Activated CD8-positive, alpha-beta T cell treated with anti-CD3 and anti-CD28 coated beads for 36 hours (primary cell): ENCODE results near the gene MRPL20. TPM values are rescaled to one million over a fixed set of nuclear protein-coding genes. Genes with fewer than 3 reads are reported as not detected.

ENCODE experiments used
- ATAC-seq: fragments of 200-7000 bp; cut with Tn5 transposase; one replicate; pipeline ENCODE4 v1.10.0; 2021; ENCODE audit warnings: mild to moderate bottlenecking, moderate library complexity
- CTCF ChIA-PET: fragments of 350-600 bp; sonication (Branson Sonifier 250); formaldehyde crosslinking; loops from one replicate; lab custom pipeline; 2021; ENCODE audit warnings: antibody characterized with exemption; lab: Charles Lee
- POLR2A ChIA-PET: fragments of 350-600 bp; sonication (Branson Sonifier 250); formaldehyde crosslinking; loops from one replicate; lab custom pipeline; 2021; ENCODE audit warnings: antibody characterized with exemption; lab: Charles Lee
- DNase-seq: peaks from one replicate; pipeline ENCODE4 v3.0.0-alpha.2; 2020
- H3K27ac Mint-ChIP-seq: one replicate; pipeline ENCODE4 v1.8.0; 2021; ENCODE audit warnings: mild to moderate bottlenecking, mixed read lengths
- H3K27me3 Mint-ChIP-seq: one replicate; pipeline ENCODE4 v1.8.0; 2021; ENCODE audit warnings: mixed read lengths
- H3K36me3 Mint-ChIP-seq: one replicate; pipeline ENCODE4 v1.8.0; 2021; ENCODE audit warnings: low read depth, mixed read lengths
- H3K4me1 Mint-ChIP-seq: one replicate; pipeline ENCODE4 v1.8.0; 2021; ENCODE audit warnings: low read depth, mixed read lengths
- H3K4me3 Mint-ChIP-seq: one replicate; pipeline ENCODE4 v1.8.0; 2021; ENCODE audit warnings: mild to moderate bottlenecking, moderate library complexity, mixed read lengths
- H3K9me3 Mint-ChIP-seq: one replicate; pipeline ENCODE4 v1.8.0; 2021; ENCODE audit warnings: mixed read lengths
- intact Hi-C: fragments of 100-400 bp; cut with micrococcal nuclease; formaldehyde crosslinking; loops from one replicate; pipeline ENCODE4 v1.10.0; 2022
- total RNA-seq, 2 experiments: library from RNA; stranded (reverse); gene quantifications; one replicate each; pipeline ENCODE4 v1.2.3, GENCODE V29; 2021
- TF ChIP-seq, protein P1 (sequence below): fragments of 200-600 bp; IDR thresholded peaks from one replicate; pipeline ENCODE4 v1.8.0; 2022; ENCODE audit warnings: antibody characterized with exemption, mild to moderate bottlenecking

The MRPL20 gene
- total RNA-seq, 2 experiments from 2014 or later, result 127 to 129 TPM

DNA sequence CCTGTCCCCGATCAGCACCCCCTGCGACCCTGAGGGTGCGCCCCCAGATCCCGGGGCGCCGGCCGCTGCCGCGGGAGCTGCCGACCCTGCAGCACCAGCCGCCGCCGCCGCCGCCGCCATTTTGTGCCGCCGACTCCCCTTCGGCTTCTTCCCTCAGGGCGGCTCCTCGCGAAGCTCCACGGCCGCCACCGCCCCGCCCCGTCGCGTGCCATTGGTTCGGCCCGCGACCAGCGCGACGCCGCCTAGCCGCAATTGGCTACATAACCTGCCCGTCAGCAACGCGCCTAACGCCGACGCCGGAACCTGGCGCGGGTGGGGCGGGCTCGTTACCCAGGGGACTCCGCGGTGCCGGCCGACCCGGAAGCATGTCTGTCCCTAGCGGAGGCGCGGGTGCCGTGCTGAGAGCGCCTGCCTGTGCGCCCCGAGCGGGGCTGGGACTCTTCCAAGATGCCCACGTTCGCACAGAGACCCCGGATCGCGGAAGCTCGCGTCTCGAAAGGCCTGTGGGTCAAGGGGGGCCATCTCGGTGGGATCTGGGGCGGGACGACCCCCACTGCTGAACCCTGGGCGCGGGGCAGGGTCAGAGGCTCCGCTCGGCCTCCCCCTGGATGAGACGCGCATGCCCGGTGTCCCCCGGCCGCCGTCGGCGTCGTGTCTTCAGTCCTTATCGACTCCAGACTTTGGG, 7.8 kb downstream of the MRPL20 start, which contains the start of gene CCNL2:
Gene CCNL2, minus strand, starts transcription at position 149 of the 685 bp plus-strand sequence. Its CDS starts 29 bp downstream, at position 120.
- H3K4me3 Mint-ChIP-seq, result peak within 1 kb of the TSS; percentile 93
- no peaks in the 10 kb centered on the region for H3K27me3 Mint-ChIP-seq
- ChIA-PET POLR2A (interaction anchor here (0.6 to 4.9 kb wide), 16 partner anchors 8 to 232 kb away, joined by 3 to 48 read pairs (median 4); partner anchors contain the start of genes AURKAIP1, MRPL20 and VWA1), CTCF (interaction anchor here (0.6 to 2.2 kb wide), 11 partner anchors 9 to 386 kb away, joined by 3 to 12 read pairs (median 6); partner anchors contain the start of genes AURKAIP1 and ISG15)
- DNase-seq (peak; percentile 99), ATAC-seq (peak; percentile 97)
- TF ChIP-seq, protein P1, sequence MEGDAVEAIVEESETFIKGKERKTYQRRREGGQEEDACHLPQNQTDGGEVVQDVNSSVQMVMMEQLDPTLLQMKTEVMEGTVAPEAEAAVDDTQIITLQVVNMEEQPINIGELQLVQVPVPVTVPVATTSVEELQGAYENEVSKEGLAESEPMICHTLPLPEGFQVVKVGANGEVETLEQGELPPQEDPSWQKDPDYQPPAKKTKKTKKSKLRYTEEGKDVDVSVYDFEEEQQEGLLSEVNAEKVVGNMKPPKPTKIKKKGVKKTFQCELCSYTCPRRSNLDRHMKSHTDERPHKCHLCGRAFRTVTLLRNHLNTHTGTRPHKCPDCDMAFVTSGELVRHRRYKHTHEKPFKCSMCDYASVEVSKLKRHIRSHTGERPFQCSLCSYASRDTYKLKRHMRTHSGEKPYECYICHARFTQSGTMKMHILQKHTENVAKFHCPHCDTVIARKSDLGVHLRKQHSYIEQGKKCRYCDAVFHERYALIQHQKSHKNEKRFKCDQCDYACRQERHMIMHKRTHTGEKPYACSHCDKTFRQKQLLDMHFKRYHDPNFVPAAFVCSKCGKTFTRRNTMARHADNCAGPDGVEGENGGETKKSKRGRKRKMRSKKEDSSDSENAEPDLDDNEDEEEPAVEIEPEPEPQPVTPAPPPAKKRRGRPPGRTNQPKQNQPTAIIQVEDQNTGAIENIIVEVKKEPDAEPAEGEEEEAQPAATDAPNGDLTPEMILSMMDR, result peak; percentile 54
- peaks cover 48% of the 10 kb centered on the region for H3K4me1 Mint-ChIP-seq
- no peaks in the 10 kb centered on the region for H3K9me3 Mint-ChIP-seq
- H3K27ac Mint-ChIP-seq, result peak within 1 kb of the TSS; percentile 90
- intact Hi-C loops, result no loop called here
- H3K36me3 Mint-ChIP-seq, result peaks cover 62% of the 10 kb centered on the region

DNA sequence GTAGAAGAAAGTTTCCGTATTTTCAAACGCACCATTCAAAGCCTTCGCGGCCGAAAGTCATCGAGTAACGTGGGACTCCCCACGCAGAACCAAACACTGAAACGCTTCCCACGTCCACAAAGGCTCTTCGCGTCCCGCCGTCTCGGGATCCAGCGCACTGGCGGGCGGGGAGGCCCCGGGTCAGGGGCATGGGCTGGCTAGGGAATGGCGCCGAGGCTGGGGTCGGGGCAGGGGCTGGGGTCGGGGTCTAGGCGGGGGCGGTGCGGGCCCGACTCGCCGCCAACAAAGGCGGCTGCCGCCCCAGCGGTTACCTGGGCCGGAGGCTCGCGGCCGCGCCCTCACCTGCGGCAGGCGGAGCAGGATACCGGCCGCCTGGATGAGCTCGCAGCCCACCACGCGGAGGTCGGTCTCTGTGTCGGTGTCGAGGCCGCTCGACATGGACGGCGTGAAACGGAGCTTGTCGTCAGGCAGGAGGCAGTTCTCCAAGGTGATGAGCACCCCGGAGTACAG, 8.4 kb downstream of the MRPL20 start:
- no peak for ATAC-seq

DNA sequence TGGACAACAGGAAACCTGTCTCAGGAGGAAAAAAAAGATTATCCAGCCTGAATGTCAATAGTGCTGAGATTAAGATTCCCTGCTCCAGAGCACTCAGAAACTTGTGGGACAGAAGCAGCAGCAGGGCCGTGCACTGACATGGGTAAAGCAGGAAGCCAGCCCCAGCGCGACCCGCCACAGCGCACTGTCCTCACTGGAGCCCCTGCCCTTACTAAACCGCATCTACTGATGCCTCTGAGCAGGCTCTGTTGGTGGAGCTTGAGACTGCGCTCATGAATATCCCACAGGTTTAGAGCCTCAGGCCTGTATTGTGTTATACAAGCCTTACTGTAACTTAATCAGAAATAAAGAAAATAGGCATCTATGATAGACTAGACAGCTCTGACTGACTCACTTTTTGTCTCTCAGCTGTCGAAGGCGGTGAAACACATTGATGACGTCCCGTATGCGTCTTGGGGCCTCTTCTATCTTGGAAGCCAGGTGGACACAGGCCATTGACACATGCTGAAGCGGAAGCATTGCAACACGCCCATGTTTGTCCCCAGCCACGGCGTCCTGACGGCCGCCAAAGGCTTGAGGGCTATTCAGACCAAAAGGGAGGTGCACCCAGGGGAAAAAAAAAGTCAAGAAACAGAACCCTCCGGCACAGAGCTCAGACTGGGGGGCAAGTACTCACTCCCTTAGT, 9.1 kb downstream of the MRPL20 start:
- ChIA-PET CTCF (interaction anchor here (1.4 to 2.2 kb wide), 3 partner anchors 10 to 26 kb away, joined by 4 to 10 read pairs (median 9); no protein-coding TSS in a partner anchor), POLR2A (interaction anchor here (0.7 to 4.9 kb wide), 6 partner anchors 9 to 207 kb away, joined by 3 to 48 read pairs (median 14); partner anchors contain the start of genes AURKAIP1 and MRPL20)
- H3K27me3 Mint-ChIP-seq, result no peaks in the 10 kb centered on the region
- peak; percentile 30 for DNase-seq
- H3K4me1 Mint-ChIP-seq, result peaks cover 51% of the 10 kb centered on the region
- H3K36me3 Mint-ChIP-seq, result peaks cover 67% of the 10 kb centered on the region
- TF ChIP-seq, protein P1, result no peak
- ATAC-seq, result no peak
- peak overlapping the region; percentile 93 for H3K4me3 Mint-ChIP-seq
- intact Hi-C loops, result no loop called here
- no peaks in the 10 kb centered on the region for H3K9me3 Mint-ChIP-seq
- H3K27ac Mint-ChIP-seq, result peak overlapping the region; percentile 90

More for the DNA sequence above, 8.4 kb downstream of the MRPL20 start:
- ChIA-PET CTCF (interaction anchor here (0.6 to 2.2 kb wide), 10 partner anchors 9 to 385 kb away, joined by 3 to 12 read pairs (median 6); partner anchors contain the start of genes AURKAIP1 and ISG15), POLR2A (interaction anchor here (0.6 to 4.9 kb wide), 12 partner anchors 9 to 129 kb away, joined by 3 to 48 read pairs (median 4); partner anchors contain the start of genes AURKAIP1, MRPL20 and VWA1)
- Mint-ChIP-seq H3K27ac (peak overlapping the region; percentile 90), H3K9me3 (no peaks in the 10 kb centered on the region), H3K4me1 (peaks cover 49% of the 10 kb centered on the region), H3K36me3 (peaks cover 65% of the 10 kb centered on the region), H3K4me3 (peak overlapping the region; percentile 93), H3K27me3 (no peaks in the 10 kb centered on the region)
- TF ChIP-seq, protein P1, result no peak
- intact Hi-C loops, result no loop called here
- peak; percentile 19 for DNase-seq

DNA sequence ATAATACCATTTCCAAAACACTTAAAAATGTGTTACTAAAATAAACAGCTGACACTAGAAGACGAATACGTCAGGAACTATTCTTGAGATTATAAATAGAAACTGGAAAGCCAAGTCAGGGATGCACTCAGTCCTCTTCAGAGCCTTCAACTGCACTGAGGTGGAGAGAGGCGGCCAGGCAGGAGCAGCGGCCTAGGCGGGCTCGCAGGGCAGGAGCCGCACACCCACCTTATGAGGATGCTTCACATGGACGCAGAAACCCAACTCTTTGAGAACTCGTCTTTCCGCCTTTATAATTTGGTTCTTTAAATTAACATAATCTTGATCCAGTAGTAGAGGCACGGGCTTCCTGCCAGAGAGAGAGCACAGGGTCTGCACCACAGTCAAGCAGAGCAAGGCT, 11.9 kb downstream of the MRPL20 start:
- no peak for ATAC-seq
- no peaks in the 10 kb centered on the region for H3K27me3 Mint-ChIP-seq
- intact Hi-C loops, result no loop called here
- H3K4me3 Mint-ChIP-seq, result no peak overlapping the region
- POLR2A ChIA-PET, result interaction anchor here (1.3 kb wide), 1 partner anchor 14 kb away, joined by 3 read pairs; no protein-coding TSS in a partner anchor
- DNase-seq, result no peak
- peak overlapping the region; percentile 34 for H3K27ac Mint-ChIP-seq
- H3K36me3 Mint-ChIP-seq, result peaks cover 66% of the 10 kb centered on the region
- no peaks in the 10 kb centered on the region for H3K9me3 Mint-ChIP-seq
- TF ChIP-seq, protein P1, result no peak
- CTCF ChIA-PET, result no interaction called here
- peaks cover 28% of the 10 kb centered on the region for H3K4me1 Mint-ChIP-seq
